Measurements from ENCODE around the gene DUSP22.

GRCh38 chr6:388202-388903, 96.1 kb downstream of the DUSP22 start:
- TF ChIP-seq CTCF (IDR thresholded peaks at IDR 0.05; ENCODE audit: low read depth, low read length, poor library complexity, severe bottlenecking) (no peak), EZH2phosphoT487 (IDR thresholded peaks at IDR 0.05; ENCODE audit: borderline replicate concordance, low read length) (no peak)
